SK-N-SH (cell line): ENCODE data around the gene ZFP42. TPM values are rescaled to one million over a fixed set of nuclear protein-coding genes. Genes with fewer than 3 reads are reported as not detected.

Source experiments
- CTCF ChIA-PET: fragments of 300-600, 350-600 bp; formaldehyde crosslinking; extraction: SDS; loops from one replicate; lab custom pipeline; 2021; lab: Yijun Ruan, JAX
- POLR2A ChIA-PET: fragments of 350-600 bp; sonication (Branson Sonifier 250); formaldehyde crosslinking; extraction: SDS; loops from one replicate; lab custom pipeline; 2020; ENCODE audit warnings: antibody characterized with exemption, inconsistent platforms; lab: Yijun Ruan, JAX
- DNase-seq: peaks from one replicate; pipeline ENCODE4 v3.0.0; 2012
- H2AFZ ChIP-seq: fragments of 200-600 bp; sonication (generic); 2 replicates; pipeline ENCODE4 v1.8.1; 2016; ENCODE audit warnings: antibody characterized with exemption, mild to moderate bottlenecking, low read depth
- H3F3A ChIP-seq: fragments of 200-600 bp; sonication (generic); replicated peaks from 2 replicates; pipeline ENCODE3; 2016; ENCODE audit warnings: antibody characterized with exemption, mild to moderate bottlenecking; ENCODE audit not compliant: insufficient read depth
- H3K27ac ChIP-seq, 2 experiments: fragments of 200-500 bp in 1 of 2; fragments of 200-600 bp in 1 of 2; sonication (Bioruptor generic) in 1 of 2; sonication (generic), shearing (Covaris generic) in 1 of 2; 2 replicates each; pipeline versions ENCODE4 v1.5.1 to v1.6.1; 2014 to 2016; ENCODE audit warnings: low read depth in 2 of 2, inconsistent platforms in 1 of 2, low read length in 1 of 2, mild to moderate bottlenecking in 1 of 2, mixed read lengths in 1 of 2
- H3K27me3 ChIP-seq: fragments of 200-600 bp; sonication (generic), shearing (Covaris generic); 2 replicates; pipeline ENCODE4 v1.6.1; 2016; ENCODE audit warnings: mixed run types; ENCODE audit not compliant: insufficient read depth
- H3K36me3 ChIP-seq, 2 experiments: fragments of 200-500 bp in 1 of 2; fragments of 200-600 bp in 1 of 2; sonication (Bioruptor generic) in 1 of 2; sonication (generic) in 1 of 2; replicated peaks in 1 of 2; 2 replicates each; pipeline versions ENCODE3 to v1.5.1; 2014 to 2016; ENCODE audit warnings: low read length in 1 of 2, mild to moderate bottlenecking in 1 of 2; ENCODE audit not compliant: insufficient read depth in 2 of 2, control insufficient read depth in 1 of 2
- H3K4me1 ChIP-seq, 2 experiments: fragments of 200-500 bp in 1 of 2; fragments of 200-600 bp in 1 of 2; sonication (Bioruptor generic) in 1 of 2; sonication (generic), shearing (Covaris generic) in 1 of 2; 2 replicates each; pipeline versions ENCODE4 v1.5.1 to v1.6.1; 2014 to 2016; ENCODE audit warnings: low read depth in 1 of 2, low read length in 1 of 2, mixed run types in 1 of 2; ENCODE audit not compliant: insufficient read depth in 2 of 2, control insufficient read depth in 1 of 2
- H3K4me2 ChIP-seq: fragments of 200-600 bp; sonication (generic), shearing (Covaris generic); 2 replicates; pipeline ENCODE4 v1.6.1; 2017; ENCODE audit warnings: mixed run types
- H3K4me3 ChIP-seq, 2 experiments: fragments of 200-500 bp in 1 of 2; fragments of 200-600 bp in 1 of 2; sonication (Bioruptor generic) in 1 of 2; sonication (generic), shearing (Covaris generic) in 1 of 2; 2 replicates each; pipeline versions ENCODE4 v1.5.1 to v1.8.1; 2014 to 2016; ENCODE audit warnings: low read depth in 2 of 2, inconsistent platforms in 1 of 2, low read length in 1 of 2, mild to moderate bottlenecking in 1 of 2, mixed read lengths in 1 of 2, moderate library complexity in 1 of 2
- H3K79me2 ChIP-seq: fragments of 200-600 bp; sonication (generic); 2 replicates; pipeline ENCODE4 v1.8.1; 2017; ENCODE audit warnings: mild to moderate bottlenecking; ENCODE audit not compliant: insufficient read depth
- H3K9ac ChIP-seq: fragments of 200-600 bp; sonication (generic); 2 replicates; pipeline ENCODE4 v1.6.1; 2017; ENCODE audit warnings: mixed run types
- H3K9me2 ChIP-seq: fragments of 200-600 bp; sonication (generic); 2 replicates; pipeline ENCODE4 v1.6.1; 2017; ENCODE audit warnings: mixed run types
- H3K9me3 ChIP-seq: fragments of 200-600 bp; sonication (generic); 2 replicates; pipeline ENCODE4 v1.6.1; 2017; ENCODE audit warnings: mixed run types, mild to moderate bottlenecking, moderate library complexity
- H4K20me1 ChIP-seq: fragments of 200-600 bp; sonication (generic); 2 replicates; pipeline ENCODE4 v1.6.1; 2017; ENCODE audit warnings: mild to moderate bottlenecking, mixed run types; ENCODE audit not compliant: insufficient read depth
- FOXM1 ChIP-seq: IDR thresholded peaks from 2 replicates; pipeline ENCODE4 v1.4.0; 2012; ENCODE audit warnings: low read depth, mild to moderate bottlenecking
- GATA2 ChIP-seq: sonication (generic); formaldehyde crosslinking; IDR thresholded peaks from 2 replicates; pipeline ENCODE4 v1.5.0; 2020; ENCODE audit warnings: mild to moderate bottlenecking, missing genetic modification reagents
- JUND ChIP-seq: IDR thresholded peaks from 2 replicates; pipeline ENCODE4 v1.4.0; 2012
- MAX ChIP-seq: IDR thresholded peaks from 2 replicates; pipeline ENCODE4 v1.4.0; 2012; ENCODE audit warnings: low read depth
- MEF2A ChIP-seq: IDR thresholded peaks from 2 replicates; pipeline ENCODE4 v1.4.0; 2012; ENCODE audit warnings: low read depth, borderline replicate concordance
- NFIC ChIP-seq: IDR thresholded peaks from 2 replicates; pipeline ENCODE4 v1.4.0; 2012; ENCODE audit warnings: borderline replicate concordance
- NRF1 ChIP-seq: IDR thresholded peaks from 2 replicates; pipeline ENCODE4 v1.6.1; 2012; ENCODE audit warnings: low read depth, mild to moderate bottlenecking, low read length
- PBX3 ChIP-seq: IDR thresholded peaks from 2 replicates; pipeline ENCODE4; 2012
- POLR2AphosphoS5 ChIP-seq: IDR thresholded peaks from 2 replicates; pipeline ENCODE4 v1.6.1; 2012; ENCODE audit warnings: low read depth, low read length
- RCOR1 ChIP-seq: fragments of 150-350 bp; IDR thresholded peaks from 2 replicates; pipeline ENCODE4 v1.6.1; 2017; ENCODE audit warnings: antibody characterized with exemption, low read length
- RFX5 ChIP-seq: IDR thresholded peaks from 2 replicates; pipeline ENCODE4 v1.6.1; 2012; ENCODE audit warnings: mild to moderate bottlenecking, improper control_type of control experiment, low read length
- RXRA ChIP-seq: IDR thresholded peaks from 2 replicates; pipeline ENCODE4 v1.4.0; 2012; ENCODE audit warnings: low read depth, mild to moderate bottlenecking, borderline replicate concordance
- SIN3A ChIP-seq: IDR thresholded peaks from 2 replicates; pipeline ENCODE4 v1.6.1; 2012; ENCODE audit warnings: low read depth, mild to moderate bottlenecking, low read length, moderate library complexity, borderline replicate concordance
- TAF1 ChIP-seq: IDR thresholded peaks from 2 replicates; pipeline ENCODE4 v1.6.1; 2012; ENCODE audit warnings: low read depth, mild to moderate bottlenecking, low read length, moderate library complexity, borderline replicate concordance
- YY1 ChIP-seq: IDR thresholded peaks from 2 replicates; pipeline ENCODE4 v1.4.0; 2012; ENCODE audit warnings: low read depth, mild to moderate bottlenecking
- ZBTB33 ChIP-seq: IDR thresholded peaks from 2 replicates; pipeline ENCODE4 v1.4.0; 2012; ENCODE audit warnings: low read depth, borderline replicate concordance
- WGBS: methylation state at CpG from one replicate; pipeline ENCODE4 v1.1.6; 2017; ENCODE audit warnings: low lambda C conversion rate; 5-methylcytosine and 5-hydroxymethylcytosine counted together
- polyA plus RNA-seq, 3 experiments: library from polyadenylated mRNA; depleted of rRNA; stranded (reverse); fragments of >200 nt; gene quantifications; 2 replicates each; pipeline ENCODE4 v1.2.3, GENCODE V29; 2012

ZFP42 gene
- polyA plus RNA-seq, 1 of the 3 experiments (the other 2 are of a cell fraction): not detected

- TF ChIP-seq ZBTB33: no peak
- TF ChIP-seq MAX: no peak
Measured at GRCh38 chr4:188030401-188030800, 34.8 kb downstream of the ZFP42 start (continued).

GRCh38 chr4:188031751-188032150 lies 36.2 kb downstream of the ZFP42 start:
- 47% methylated on average over 18 of the region's 18 CpGs for WGBS
- POLR2A ChIA-PET: no interaction called here
- no peak for DNase-seq

GRCh38 chr4:188032170-188032569 lies 36.6 kb downstream of the ZFP42 start:
- Histone ChIP-seq H3K4me3 (no peak overlapping the region), H3K9me2 (no peaks in the 10 kb centered on the region), H3K36me3 (no peaks in the 10 kb centered on the region), H3K27ac (no peak overlapping the region), H3K9ac (no peak overlapping the region), H3F3A (no peaks in the 10 kb centered on the region)
- POLR2A ChIA-PET: no interaction called here
- TF ChIP-seq PBX3 (no peak), RXRA (no peak), SIN3A (no peak), MAX (no peak), FOXM1 (no peak), POLR2AphosphoS5 (no peak), YY1 (no peak), NFIC (no peak), JUND (no peak), RCOR1 (no peak), TAF1 (no peak), GATA2 (no peak), MEF2A (no peak), RFX5 (no peak), NRF1 (no peak)
- TF ChIP-seq, all 33 proteins: peak for 0
- WGBS: 53% methylated on average over 12 of the region's 12 CpGs
- Histone ChIP-seq H3K4me2 (no peak overlapping the region), H3K4me1 (no peaks in the 10 kb centered on the region), H4K20me1 (no peaks in the 10 kb centered on the region), H3K79me2 (no peaks in the 10 kb centered on the region), H2AFZ (no peak overlapping the region), H3K27me3 (no peaks in the 10 kb centered on the region; the same call in 1 of the 2 replicates), H3K9me3 (no peaks in the 10 kb centered on the region)
- no peak for DNase-seq
- CTCF ChIA-PET: no interaction called here

More at GRCh38 chr4:188031751-188032150, 36.2 kb downstream of the ZFP42 start:
- H4K20me1 ChIP-seq: no peaks in the 10 kb centered on the region
- H3K4me2 ChIP-seq: no peak overlapping the region
- H3K4me1 ChIP-seq: no peaks in the 10 kb centered on the region
- H3K27me3 ChIP-seq: no peaks in the 10 kb centered on the region; the same call in 1 of the 2 replicates
- no peak overlapping the region for H3K27ac ChIP-seq
- no peaks in the 10 kb centered on the region for H3F3A ChIP-seq
- CTCF ChIA-PET: no interaction called here
- no peak overlapping the region for H3K4me3 ChIP-seq
- TF ChIP-seq YY1: no peak
- no peak for TF ChIP-seq TAF1
- no peaks in the 10 kb centered on the region for H3K9me2 ChIP-seq
- no peaks in the 10 kb centered on the region for H3K9me3 ChIP-seq
- no peak overlapping the region for H3K9ac ChIP-seq
- no peak overlapping the region for H2AFZ ChIP-seq
- no peaks in the 10 kb centered on the region for H3K79me2 ChIP-seq
- no peaks in the 10 kb centered on the region for H3K36me3 ChIP-seq
